ENCODE data around the gene TCF23.
"Not testable (repeated sequence)": the region's sequence is repeated elsewhere in the genome, so short reads cannot be mapped to it uniquely, and the experiment has no call there.

Gene TCF23

GRCh38 chr2:27155069-27155520, 6.3 kb downstream of the TCF23 start:
- peak; percentile 12 for DNase-seq

DNA sequence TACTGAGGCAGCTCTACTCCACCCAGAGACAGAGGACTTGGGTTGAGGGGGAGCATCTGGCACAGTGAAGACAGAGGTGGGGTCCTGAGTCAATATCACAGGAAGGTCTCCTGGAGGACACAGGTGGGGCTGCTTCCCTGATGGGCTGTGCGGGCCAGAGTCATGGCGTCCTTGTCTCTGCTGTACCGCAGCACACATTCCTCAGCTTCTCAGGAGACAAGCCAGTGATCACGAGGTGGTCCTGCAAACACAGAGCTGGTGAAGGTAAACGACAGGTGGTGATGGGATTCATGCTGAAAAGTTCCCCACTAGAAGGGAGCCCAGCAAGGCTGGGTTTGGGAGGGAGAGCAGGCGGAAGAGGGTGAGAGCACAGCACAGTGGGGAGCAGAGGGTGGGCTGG, 9.7 kb downstream of the TCF23 start:
- no peak for DNase-seq

- no peak for DNase-seq
Measured at GRCh38 chr2:27159271-27159670, 10.5 kb downstream of the TCF23 start.

GRCh38 chr2:27160191-27160590, 11.4 kb downstream of the TCF23 start:
- no peak for DNase-seq

- DNase-seq: no peak
Measured at GRCh38 chr2:27162151-27163121, 13.6 kb downstream of the TCF23 start.

DNA sequence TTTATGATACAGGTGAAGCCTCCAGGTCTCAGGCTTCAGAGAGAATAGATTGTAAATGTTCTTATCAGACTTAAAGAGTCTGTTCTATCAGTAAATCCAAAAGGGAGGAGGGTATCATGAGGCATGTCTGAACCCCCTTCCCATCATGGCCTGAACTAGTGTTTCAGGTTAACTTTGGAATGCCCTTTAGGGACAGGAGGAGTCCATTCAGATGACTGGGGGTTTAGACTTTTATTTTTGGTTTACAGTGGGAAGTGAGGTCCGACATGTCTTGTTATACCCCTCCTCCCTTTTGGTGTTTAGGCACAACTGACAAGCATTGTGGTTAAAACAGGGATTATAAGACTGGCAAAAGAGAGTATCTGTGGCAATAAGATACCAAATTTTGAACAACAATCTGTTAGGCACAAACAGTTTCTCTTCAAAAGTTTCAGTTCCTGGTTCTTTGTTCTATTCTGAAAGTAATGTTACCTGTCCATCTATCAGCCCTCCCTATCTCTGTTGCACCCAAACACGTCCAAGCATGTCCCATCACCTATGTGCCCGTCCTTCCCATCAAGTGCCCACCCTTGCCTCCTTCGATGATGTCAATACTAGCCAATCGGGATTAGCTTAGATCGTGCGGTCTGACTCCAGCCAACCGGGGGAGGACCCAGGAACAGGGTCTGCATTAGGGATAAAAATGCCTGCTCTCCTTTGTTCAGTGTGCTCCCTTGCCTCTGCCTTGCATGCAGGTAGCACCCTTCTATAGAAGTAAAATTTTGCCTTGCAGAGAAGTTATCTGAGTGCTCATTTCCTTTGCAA, 16.4 kb downstream of the TCF23 start:
- no peak for DNase-seq

DNA sequence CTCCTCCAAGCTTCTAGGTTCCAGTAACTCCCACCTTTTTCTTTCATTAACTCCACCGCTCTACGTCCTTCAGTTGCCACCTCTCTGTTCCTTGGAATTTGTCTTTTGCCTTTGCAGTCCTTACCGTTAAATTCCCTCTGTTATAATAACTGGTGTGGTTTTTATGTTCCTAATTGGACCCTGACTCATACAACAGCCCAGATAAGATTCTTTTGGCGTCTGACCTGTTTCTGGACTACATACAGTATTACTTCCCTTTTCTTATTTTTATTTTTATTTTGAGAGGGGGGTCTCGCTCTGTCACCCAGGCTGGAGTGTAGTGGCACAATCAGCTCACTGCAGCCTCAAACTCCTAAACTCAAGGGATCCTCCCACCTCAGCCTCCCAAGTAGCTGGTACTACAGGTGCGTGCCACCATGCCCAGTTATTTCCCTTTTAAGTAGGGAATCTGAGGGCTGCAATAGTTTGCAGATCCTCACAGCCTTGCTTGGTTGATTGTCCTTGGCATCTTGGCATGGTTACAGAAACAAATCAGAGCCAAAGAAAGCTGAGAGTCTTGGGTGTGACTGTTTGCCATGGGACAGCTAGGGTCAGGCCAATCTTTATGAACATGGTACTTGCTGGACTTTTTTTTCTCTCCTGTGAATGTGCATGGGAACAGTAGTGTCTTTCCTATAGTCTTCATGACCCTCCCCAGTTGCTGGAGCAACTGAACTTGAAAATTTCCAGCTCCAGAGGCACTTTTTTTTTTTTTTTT, 22.0 kb downstream of the TCF23 start:
- no peak for DNase-seq

- DNase-seq: no peak
Measured at GRCh38 chr2:27171351-27171848, 22.6 kb downstream of the TCF23 start.

- no peak for DNase-seq
Measured at GRCh38 chr2:27174638-27175037, 25.8 kb downstream of the TCF23 start.

DNA sequence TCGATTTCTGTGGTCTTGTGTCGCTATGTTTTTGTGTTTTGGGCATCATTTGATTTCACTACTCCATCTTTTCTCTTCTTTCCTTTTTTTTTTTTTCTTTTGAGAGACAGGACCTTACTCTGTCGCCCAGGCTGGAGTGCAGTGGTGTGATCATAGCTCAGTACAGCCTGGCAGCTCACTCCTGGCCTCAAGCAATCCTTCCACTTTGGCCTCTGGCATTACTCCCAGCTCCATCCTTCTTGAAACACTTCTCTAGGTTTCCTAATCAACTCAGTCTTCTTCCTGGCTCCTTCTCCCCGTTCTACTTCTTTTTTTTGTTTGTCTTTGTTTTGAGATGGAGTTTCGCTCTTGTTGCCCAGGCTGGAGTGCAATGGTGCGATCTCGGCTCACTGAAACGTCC, 26.5 kb downstream of the TCF23 start:
- DNase-seq: no peak

GRCh38 chr2:27175781-27176180, 27.0 kb downstream of the TCF23 start:
- DNase-seq: not testable (repeated sequence)

DNA sequence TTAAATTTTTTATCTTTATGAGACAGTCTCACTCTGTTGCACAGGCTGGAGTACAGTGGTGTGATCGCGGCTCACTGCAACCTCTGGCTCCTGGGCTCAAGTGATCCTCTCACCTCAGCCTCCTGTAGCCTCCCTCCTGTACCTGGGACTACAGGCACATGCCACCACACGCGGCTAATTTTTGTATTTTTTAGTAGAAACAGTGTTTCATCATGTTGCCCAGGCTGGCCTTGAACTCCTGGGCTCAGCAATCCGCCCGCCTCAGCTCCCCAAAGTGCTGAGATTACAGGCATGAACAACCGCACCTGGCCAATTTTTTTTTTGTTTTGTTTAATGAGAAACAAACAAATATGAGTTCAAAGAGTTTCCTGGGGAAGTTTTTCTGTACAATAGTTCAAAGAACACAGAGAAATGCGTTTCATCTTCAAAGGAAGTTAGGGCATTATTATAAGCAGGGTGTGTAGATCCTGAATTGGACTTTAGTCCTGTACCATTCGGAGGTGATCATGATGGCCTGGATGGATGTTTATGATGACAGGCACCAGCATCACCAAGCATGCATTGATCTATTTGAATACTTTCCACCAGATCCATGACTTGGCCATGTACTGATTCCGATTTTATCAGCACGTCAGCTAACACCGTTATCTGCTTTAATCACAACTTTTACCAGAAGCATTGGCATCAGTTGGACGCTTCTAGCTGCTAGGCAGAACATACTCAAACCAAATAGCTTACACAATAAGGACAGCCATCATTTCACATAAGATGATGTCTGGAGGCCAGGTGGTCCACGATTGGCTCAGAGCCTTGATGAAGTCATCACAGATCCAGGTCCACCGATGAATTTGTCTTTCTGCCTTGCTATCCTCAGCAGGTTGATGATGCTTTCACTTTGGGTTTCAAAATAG, 28.9 kb downstream of the TCF23 start:
- DNase-seq: no peak

DNA sequence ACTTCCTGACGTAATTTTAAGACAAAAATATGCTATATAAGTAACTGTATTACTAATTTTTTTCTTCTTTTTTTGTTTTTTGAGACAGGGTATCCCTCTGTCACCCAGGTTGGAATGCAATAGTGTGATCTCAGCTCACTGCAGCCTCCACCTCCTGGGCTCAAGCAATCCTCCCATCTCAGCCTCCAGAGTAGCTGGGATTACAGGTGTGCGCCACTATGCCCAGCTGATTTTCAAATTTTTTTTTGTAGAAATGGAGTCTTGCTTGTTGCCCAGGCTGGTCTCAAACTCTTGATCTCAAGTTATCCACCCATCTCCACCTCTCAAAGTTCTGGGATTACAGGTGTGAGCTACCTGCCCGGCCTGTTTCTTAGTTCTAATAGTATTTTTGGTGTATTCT, 29.7 kb downstream of the TCF23 start:
- DNase-seq: no peak

- no peak for DNase-seq
Measured at GRCh38 chr2:27179344-27180000, 30.7 kb downstream of the TCF23 start.

DNA sequence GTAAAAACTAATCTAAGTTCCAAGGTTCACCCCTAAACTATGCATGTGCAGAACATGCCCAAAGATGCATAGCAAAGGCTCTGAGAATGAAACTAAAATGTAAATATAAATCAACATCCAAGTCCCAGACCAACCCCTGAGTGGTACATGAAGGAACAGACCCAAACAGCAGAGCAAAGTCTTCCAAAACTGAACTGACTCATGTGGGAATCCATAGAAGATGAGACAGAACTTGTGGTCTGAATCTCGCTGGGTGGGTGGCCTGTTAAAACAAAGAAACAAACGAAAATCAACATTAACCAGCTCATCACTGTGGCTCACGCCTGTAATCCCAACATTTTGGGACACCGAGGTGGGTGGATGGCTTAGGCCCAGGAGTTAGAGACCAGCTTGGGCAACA, 33.5 kb downstream of the TCF23 start:
- DNase-seq: no peak

DNA sequence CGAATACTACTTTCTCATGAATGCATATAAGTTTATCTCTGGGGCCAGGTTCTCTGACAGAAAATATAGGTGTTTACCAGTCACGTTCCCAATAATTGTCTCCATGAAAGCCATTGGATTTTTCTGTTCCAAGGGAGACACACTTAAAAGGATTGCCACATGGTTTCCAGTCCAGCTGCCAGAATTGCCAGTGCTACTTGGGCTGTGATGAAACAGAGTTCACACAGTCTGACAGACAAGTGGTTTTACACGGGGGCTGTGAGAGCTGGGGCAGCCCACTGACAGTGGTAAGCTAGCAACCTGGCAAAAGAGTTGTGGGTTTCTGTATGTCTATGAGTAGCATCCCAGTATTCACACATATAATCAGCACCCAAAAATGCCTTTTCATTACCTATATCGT, 35.3 kb downstream of the TCF23 start:
- no peak for DNase-seq

- no peak for DNase-seq
Measured at GRCh38 chr2:27185331-27186026, 36.7 kb downstream of the TCF23 start.

- DNase-seq: no peak
Measured at GRCh38 chr2:27186613-27187345, 38.0 kb downstream of the TCF23 start.

DNA sequence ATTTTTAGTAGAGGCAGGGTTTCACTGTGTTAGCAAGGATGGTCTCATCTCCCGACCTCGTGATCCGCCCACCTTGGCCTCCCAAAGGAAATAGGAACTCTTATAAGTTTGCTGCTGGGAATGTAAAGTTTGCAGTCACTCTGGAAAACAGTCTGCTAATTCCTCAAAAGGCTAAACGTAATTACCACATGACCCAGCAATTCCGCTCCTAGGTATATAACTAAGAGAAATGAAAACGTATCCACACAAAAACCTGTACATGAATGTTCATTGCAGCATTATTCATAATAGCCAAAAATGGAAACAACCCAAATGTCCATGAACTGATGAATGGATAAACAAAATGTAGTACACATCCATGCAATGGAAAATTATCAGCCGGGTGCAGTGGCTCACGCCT, 41.2 kb downstream of the TCF23 start:
- DNase-seq: no peak

Data from eye (tissue), 1 donor.